Trophoblast cell (in vitro differentiated cells and primary cell): ENCODE data around the gene PTPRM.

Source experiments
- DNase-seq, 2 donors: peaks; one replicate each; pipeline ENCODE4 v3.0.0-alpha.2; 2016
- H2AFZ ChIP-seq: 2 replicates; pipeline ENCODE4 v1.6.1; 2013; ENCODE audit warnings: low read length, moderate library complexity, mild to moderate bottlenecking; ENCODE audit not compliant: insufficient read depth, poor library complexity
- H2AK5ac ChIP-seq: 2 replicates; pipeline ENCODE4 v1.6.1; 2013; ENCODE audit warnings: mild to moderate bottlenecking, low read length
- H2BK120ac ChIP-seq: 2 replicates; pipeline ENCODE4 v1.6.1; 2013; ENCODE audit warnings: low read length, mild to moderate bottlenecking, moderate library complexity; ENCODE audit not compliant: insufficient read depth, poor library complexity
- H2BK12ac ChIP-seq: 2 replicates; pipeline ENCODE4 v1.6.1; 2013; ENCODE audit warnings: mild to moderate bottlenecking, low read length, moderate library complexity
- H2BK5ac ChIP-seq: 2 replicates; pipeline ENCODE4 v1.6.1; 2013; ENCODE audit warnings: low read length, low read depth, moderate library complexity, mild to moderate bottlenecking; ENCODE audit not compliant: poor library complexity
- H3K14ac ChIP-seq: 2 replicates; pipeline ENCODE4 v1.6.1; 2013; ENCODE audit warnings: mild to moderate bottlenecking, low read length
- H3K18ac ChIP-seq: 2 replicates; pipeline ENCODE4 v1.6.1; 2013; ENCODE audit warnings: mild to moderate bottlenecking, low read length
- H3K23ac ChIP-seq: 2 replicates; pipeline ENCODE4 v1.6.1; 2013; ENCODE audit warnings: low read length
- H3K27ac ChIP-seq: 2 replicates; pipeline ENCODE4 v1.5.1; 2013; ENCODE audit warnings: low read depth, mild to moderate bottlenecking, inconsistent platforms, low read length, moderate library complexity
- H3K27me3 ChIP-seq: 2 replicates; pipeline ENCODE4 v1.6.1; 2013; ENCODE audit warnings: inconsistent platforms, mild to moderate bottlenecking, low read length, moderate library complexity; ENCODE audit not compliant: insufficient read depth
- H3K36me3 ChIP-seq, 2 experiments: 1 replicate in 1 of 2; 2 replicates in 1 of 2; pipeline ENCODE4 v1.6.1; 2013; ENCODE audit warnings: low read length in 2 of 2, mild to moderate bottlenecking in 2 of 2, moderate library complexity in 1 of 2; ENCODE audit not compliant: insufficient read depth in 2 of 2, control insufficient read depth in 1 of 2
- H3K4ac ChIP-seq: 2 replicates; pipeline ENCODE4 v1.6.1; 2013; ENCODE audit warnings: low read depth, mild to moderate bottlenecking, low read length, moderate library complexity
- H3K4me1 ChIP-seq, 2 experiments: 1 replicate in 1 of 2; 2 replicates in 1 of 2; pipeline ENCODE4 v1.6.1; 2013; ENCODE audit warnings: low read length in 2 of 2, mild to moderate bottlenecking in 2 of 2, moderate library complexity in 1 of 2; ENCODE audit not compliant: insufficient read depth in 2 of 2, control insufficient read depth in 1 of 2
- H3K4me2 ChIP-seq: 2 replicates; pipeline ENCODE4 v1.6.1; 2013; ENCODE audit warnings: inconsistent platforms, mild to moderate bottlenecking, low read length, moderate library complexity
- H3K4me3 ChIP-seq: 2 replicates; pipeline ENCODE4 v1.5.1; 2013; ENCODE audit warnings: mild to moderate bottlenecking, low read depth, low read length, inconsistent platforms
- H3K79me1 ChIP-seq: one replicate; pipeline ENCODE4 v1.6.1; 2013; ENCODE audit warnings: low read length
- H3K79me2 ChIP-seq: 2 replicates; pipeline ENCODE4 v1.6.1; 2013; ENCODE audit warnings: low read length, mild to moderate bottlenecking; ENCODE audit not compliant: control insufficient read depth, insufficient read depth, poor library complexity
- H3K9ac ChIP-seq: 2 replicates; pipeline ENCODE4 v1.6.1; 2013; ENCODE audit warnings: mild to moderate bottlenecking, low read length
- H3K9me3 ChIP-seq: 2 replicates; pipeline ENCODE4 v1.6.1; 2013; ENCODE audit warnings: low read depth, mild to moderate bottlenecking, control low read depth, inconsistent platforms, low read length; ENCODE audit not compliant: insufficient read depth
- H4K12ac ChIP-seq: 2 replicates; pipeline ENCODE4 v1.6.1; 2013; ENCODE audit warnings: low read depth, mild to moderate bottlenecking, low read length, moderate library complexity
- H4K8ac ChIP-seq: 2 replicates; pipeline ENCODE4 v1.6.1; 2013; ENCODE audit warnings: low read depth, mild to moderate bottlenecking, low read length, moderate library complexity
- H4K91ac ChIP-seq: one replicate; pipeline ENCODE4 v1.6.1; 2013; ENCODE audit warnings: low read depth, mild to moderate bottlenecking, low read length, moderate library complexity
- WGBS: extraction: QIAGEN DNeasy Blood & Tissue Kit; methylation state at CpG from one replicate; pipeline ENCODE4 v1.1.7; 2013; ENCODE audit warnings: missing lambda C conversion rate; ENCODE audit not compliant: insufficient read length, insufficient coverage; ENCODE audit errors: extremely low coverage; 5-methylcytosine and 5-hydroxymethylcytosine counted together

Gene PTPRM

GRCh38 chr18:7778181-7778580 is 211.1 kb downstream of the PTPRM start:
- no peak overlapping the region for H3K14ac ChIP-seq
- H3K4me1 ChIP-seq: no peaks in the 10 kb centered on the region
- no peak overlapping the region for H3K4me2 ChIP-seq
- H3K23ac ChIP-seq: no peak overlapping the region
- DNase-seq: peak; percentile 48 to 78
- H2BK12ac ChIP-seq: no peak overlapping the region
- H4K12ac ChIP-seq: no peak overlapping the region
- no peaks in the 10 kb centered on the region for H3K27me3 ChIP-seq
- no peaks in the 10 kb centered on the region for H3K36me3 ChIP-seq
- H3K4ac ChIP-seq: no peak overlapping the region
- no peak overlapping the region for H4K91ac ChIP-seq
- H3K79me1 ChIP-seq: peaks cover 2% of the 10 kb centered on the region
- no peak overlapping the region for H3K9ac ChIP-seq
- no peak overlapping the region for H2AK5ac ChIP-seq
- no peak overlapping the region for H2BK5ac ChIP-seq
- H4K8ac ChIP-seq: no peak overlapping the region
- H3K27ac ChIP-seq: no peak overlapping the region
- H3K79me2 ChIP-seq: no peaks in the 10 kb centered on the region
- peak overlapping the region; percentile 59 for H3K18ac ChIP-seq
- WGBS: no CpG with 5 or more reads among the region's 7 CpGs
- no peak overlapping the region for H2AFZ ChIP-seq
- H3K4me3 ChIP-seq: no peak overlapping the region
- H2BK120ac ChIP-seq: no peak overlapping the region
- H3K9me3 ChIP-seq: no peaks in the 10 kb centered on the region

- Histone ChIP-seq H2AK5ac (no peak overlapping the region), H2AFZ (no peak overlapping the region), H3K36me3 (no peaks in the 10 kb centered on the region), H3K4ac (no peak overlapping the region), H3K4me3 (no peak overlapping the region), H2BK120ac (no peak overlapping the region), H3K79me2 (no peaks in the 10 kb centered on the region), H3K4me2 (no peak overlapping the region), H2BK12ac (no peak overlapping the region), H2BK5ac (no peak overlapping the region), H3K4me1 (peaks cover 4 to 5% of the 10 kb centered on the region in 2 experiments), H3K9me3 (no peaks in the 10 kb centered on the region), H3K14ac (no peak overlapping the region), H3K79me1 (peaks cover 6% of the 10 kb centered on the region), H3K27ac (no peak overlapping the region), H3K27me3 (no peaks in the 10 kb centered on the region), H3K23ac (no peak overlapping the region), H4K91ac (no peak overlapping the region), H4K8ac (no peak overlapping the region), H3K18ac (no peak overlapping the region), H4K12ac (no peak overlapping the region), H3K9ac (no peak overlapping the region)
- no CpG with 5 or more reads among the region's 3 CpGs for WGBS
- peak in 1 of 2 donors; percentile 14 for DNase-seq
Measured at GRCh38 chr18:7779211-7779610, 212.1 kb downstream of the PTPRM start.

GRCh38 chr18:7784171-7784570 is 217.1 kb downstream of the PTPRM start:
- Histone ChIP-seq H3K4me3 (no peak overlapping the region), H2AK5ac (no peak overlapping the region), H2BK5ac (no peak overlapping the region), H4K8ac (no peak overlapping the region), H3K36me3 (peaks cover 0 to 2% of the 10 kb centered on the region in 2 experiments), H3K79me2 (peaks cover 4% of the 10 kb centered on the region), H3K18ac (no peak overlapping the region), H3K27me3 (no peaks in the 10 kb centered on the region), H3K14ac (no peak overlapping the region), H3K4me2 (no peak overlapping the region), H3K9ac (no peak overlapping the region), H4K12ac (no peak overlapping the region), H2BK120ac (no peak overlapping the region), H2BK12ac (no peak overlapping the region), H3K79me1 (peaks cover 8% of the 10 kb centered on the region), H3K4ac (no peak overlapping the region), H3K27ac (peak overlapping the region; percentile 71), H4K91ac (no peak overlapping the region), H2AFZ (no peak overlapping the region), H3K4me1 (peaks cover 9 to 10% of the 10 kb centered on the region in 2 experiments), H3K9me3 (no peaks in the 10 kb centered on the region), H3K23ac (no peak overlapping the region)
- no CpG with 5 or more reads among the region's 4 CpGs for WGBS
- DNase-seq: peak; percentile 72 to 74

GRCh38 chr18:7786569-7786968 is 219.5 kb downstream of the PTPRM start:
- H3K23ac ChIP-seq: no peak overlapping the region
- no peaks in the 10 kb centered on the region for H3K27me3 ChIP-seq
- peaks cover 8% of the 10 kb centered on the region for H3K79me1 ChIP-seq
- H2BK5ac ChIP-seq: no peak overlapping the region
- no peak overlapping the region for H3K4ac ChIP-seq
- no peak overlapping the region for H3K27ac ChIP-seq
- H3K4me3 ChIP-seq: no peak overlapping the region
- no peak overlapping the region for H3K4me2 ChIP-seq
- no peak overlapping the region for H4K12ac ChIP-seq
- peaks cover 9 to 10% of the 10 kb centered on the region in 2 experiments for H3K4me1 ChIP-seq
- WGBS: no CpG with 5 or more reads among the region's 1 CpG
- H4K8ac ChIP-seq: no peak overlapping the region
- no peak overlapping the region for H2BK12ac ChIP-seq
- H3K79me2 ChIP-seq: peaks cover 4% of the 10 kb centered on the region
- H4K91ac ChIP-seq: no peak overlapping the region
- no peak overlapping the region for H3K18ac ChIP-seq
- H3K9me3 ChIP-seq: no peaks in the 10 kb centered on the region
- DNase-seq: no peak
- no peak overlapping the region for H2BK120ac ChIP-seq
- no peak overlapping the region for H3K14ac ChIP-seq
- peaks cover 0 to 2% of the 10 kb centered on the region in 2 experiments for H3K36me3 ChIP-seq
- H2AK5ac ChIP-seq: no peak overlapping the region
- no peak overlapping the region for H3K9ac ChIP-seq
- no peak overlapping the region for H2AFZ ChIP-seq
